ENCODE measurements around the gene JUN. TPM values are rescaled to one million over a fixed set of nuclear protein-coding genes. Genes with fewer than 3 reads are reported as not detected.

JUN gene
- total RNA-seq, 2 experiments from 2014 or later = 12.5 to 13.2 TPM

GRCh38 chr1:58749646-58750045 is 34.2 kb downstream of the JUN start:
- intact Hi-C loops (cut with micrococcal nuclease) = no loop called here
- ChIA-PET CTCF (no interaction called here), POLR2A (no interaction called here)
- Mint-ChIP-seq H3K27ac (no peak overlapping the region), H3K27me3 (peaks cover 4% of the 10 kb centered on the region), H3K9me3 (no peaks in the 10 kb centered on the region), H3K36me3 (no peaks in the 10 kb centered on the region), H3K4me1 (ENCODE audit: low read depth) (peaks cover 20% of the 10 kb centered on the region), H3K4me3 (no peak overlapping the region)
- no peak for DNase-seq

GRCh38 chr1:58748666-58749065 is 35.2 kb downstream of the JUN start:
- intact Hi-C loops (cut with micrococcal nuclease) = no loop called here
- CTCF ChIA-PET = no interaction called here
- no peak overlapping the region for H3K27ac Mint-ChIP-seq
- H3K9me3 Mint-ChIP-seq = no peaks in the 10 kb centered on the region
- POLR2A ChIA-PET = no interaction called here
- H3K4me1 Mint-ChIP-seq (ENCODE audit: low read depth) = peaks cover 10% of the 10 kb centered on the region
- H3K4me3 Mint-ChIP-seq = no peak overlapping the region
- no peaks in the 10 kb centered on the region for H3K36me3 Mint-ChIP-seq
- no peak for DNase-seq
- H3K27me3 Mint-ChIP-seq = peaks cover 4% of the 10 kb centered on the region

GRCh38 chr1:58746757-58747156 is 37.1 kb downstream of the JUN start:
- Mint-ChIP-seq H3K4me3 (no peak overlapping the region), H3K9me3 (no peaks in the 10 kb centered on the region), H3K27ac (no peak overlapping the region), H3K27me3 (peaks cover 4% of the 10 kb centered on the region), H3K36me3 (no peaks in the 10 kb centered on the region), H3K4me1 (ENCODE audit: low read depth) (no peaks in the 10 kb centered on the region)
- POLR2A ChIA-PET = no interaction called here
- intact Hi-C loops (cut with micrococcal nuclease) = no loop called here
- CTCF ChIA-PET = interaction anchor here (0.9 kb wide), 1 partner anchor 23 kb away, joined by 3 read pairs; no protein-coding TSS in a partner anchor
- DNase-seq = no peak

GRCh38 chr1:58746182-58746581 is 37.7 kb downstream of the JUN start:
- H3K9me3 Mint-ChIP-seq = no peaks in the 10 kb centered on the region
- CTCF ChIA-PET = no interaction called here
- H3K4me3 Mint-ChIP-seq = no peak overlapping the region
- no peaks in the 10 kb centered on the region for H3K4me1 Mint-ChIP-seq (ENCODE audit: low read depth)
- POLR2A ChIA-PET = no interaction called here
- H3K36me3 Mint-ChIP-seq = no peaks in the 10 kb centered on the region
- DNase-seq = no peak
- no peak overlapping the region for H3K27ac Mint-ChIP-seq
- H3K27me3 Mint-ChIP-seq = peaks cover 4% of the 10 kb centered on the region
- intact Hi-C loops (cut with micrococcal nuclease) = no loop called here

GRCh38 chr1:58745666-58746065 is 38.2 kb downstream of the JUN start:
- no peak overlapping the region for H3K4me3 Mint-ChIP-seq
- no peaks in the 10 kb centered on the region for H3K36me3 Mint-ChIP-seq
- no peak overlapping the region for H3K27ac Mint-ChIP-seq
- no peaks in the 10 kb centered on the region for H3K4me1 Mint-ChIP-seq (ENCODE audit: low read depth)
- no peaks in the 10 kb centered on the region for H3K9me3 Mint-ChIP-seq
- ChIA-PET CTCF (no interaction called here), POLR2A (no interaction called here)
- no peak for DNase-seq
- peaks cover 4% of the 10 kb centered on the region for H3K27me3 Mint-ChIP-seq
- intact Hi-C loops (cut with micrococcal nuclease) = no loop called here

GRCh38 chr1:58745117-58745516 is 38.7 kb downstream of the JUN start:
- Mint-ChIP-seq H3K36me3 (no peaks in the 10 kb centered on the region), H3K27ac (no peak overlapping the region), H3K27me3 (peaks cover 4% of the 10 kb centered on the region), H3K9me3 (no peaks in the 10 kb centered on the region), H3K4me3 (no peak overlapping the region), H3K4me1 (ENCODE audit: low read depth) (no peaks in the 10 kb centered on the region)
- DNase-seq = no peak
- CTCF ChIA-PET = no interaction called here
- intact Hi-C loops (cut with micrococcal nuclease) = no loop called here
- POLR2A ChIA-PET = no interaction called here

GRCh38 chr1:58741678-58742553 is 41.9 kb downstream of the JUN start:
- H3K27me3 Mint-ChIP-seq = peaks cover 4% of the 10 kb centered on the region

GRCh38 chr1:58739856-58740466 is 43.9 kb downstream of the JUN start:
- no peaks in the 10 kb centered on the region for H3K27me3 Mint-ChIP-seq
- ChIA-PET CTCF (interaction anchor here (0.6 to 8.3 kb wide), 9 partner anchors 14 to 1019 kb away, joined by 3 to 74 read pairs (median 4); no protein-coding TSS in a partner anchor), POLR2A (no interaction called here)
- intact Hi-C loops (cut with micrococcal nuclease) = loop anchor here (1.0 kb wide), 3 partner anchors 29 to 1019 kb away; no protein-coding TSS in a partner anchor
- no peak overlapping the region for H3K27ac Mint-ChIP-seq
- DNase-seq = no peak
- no peaks in the 10 kb centered on the region for H3K9me3 Mint-ChIP-seq
- H3K36me3 Mint-ChIP-seq = no peaks in the 10 kb centered on the region
- H3K4me1 Mint-ChIP-seq (ENCODE audit: low read depth) = no peaks in the 10 kb centered on the region
- no peak overlapping the region for H3K4me3 Mint-ChIP-seq

More at GRCh38 chr1:58741678-58742553, 41.9 kb downstream of the JUN start:
- Mint-ChIP-seq H3K9me3 (no peaks in the 10 kb centered on the region), H3K36me3 (no peaks in the 10 kb centered on the region), H3K4me1 (ENCODE audit: low read depth) (no peaks in the 10 kb centered on the region), H3K27ac (no peak overlapping the region), H3K4me3 (no peak overlapping the region)
- ChIA-PET CTCF (interaction anchor here (0.6 to 8.3 kb wide), 7 partner anchors 10 to 1017 kb away, joined by 3 to 74 read pairs (median 6); no protein-coding TSS in a partner anchor), POLR2A (no interaction called here)
- intact Hi-C loops (cut with micrococcal nuclease) = no loop called here
- DNase-seq = no peak

- H3K27ac Mint-ChIP-seq = no peak overlapping the region
- POLR2A ChIA-PET = no interaction called here
Measured at GRCh38 chr1:58738876-58739275, 45.0 kb downstream of the JUN start.

GRCh38 chr1:58735586-58735985 is 48.3 kb downstream of the JUN start:
- ChIA-PET CTCF (interaction anchor here (0.8 to 1.0 kb wide), 2 partner anchors 83 to 964 kb away, joined by 3 read pairs; no protein-coding TSS in a partner anchor), POLR2A (no interaction called here)
- Mint-ChIP-seq H3K27me3 (no peaks in the 10 kb centered on the region), H3K36me3 (no peaks in the 10 kb centered on the region), H3K4me1 (ENCODE audit: low read depth) (no peaks in the 10 kb centered on the region), H3K9me3 (no peaks in the 10 kb centered on the region), H3K4me3 (no peak overlapping the region), H3K27ac (no peak overlapping the region)
- intact Hi-C loops (cut with micrococcal nuclease) = no loop called here
- no peak for DNase-seq

More at GRCh38 chr1:58738876-58739275, 45.0 kb downstream of the JUN start:
- intact Hi-C loops (cut with micrococcal nuclease) = no loop called here
- Mint-ChIP-seq H3K4me1 (ENCODE audit: low read depth) (no peaks in the 10 kb centered on the region), H3K4me3 (no peak overlapping the region), H3K27me3 (no peaks in the 10 kb centered on the region), H3K36me3 (no peaks in the 10 kb centered on the region), H3K9me3 (no peaks in the 10 kb centered on the region)
- DNase-seq = no peak
- CTCF ChIA-PET = interaction anchor here (0.8 to 8.3 kb wide), 6 partner anchors 19 to 1020 kb away, joined by 3 to 74 read pairs (median 6); no protein-coding TSS in a partner anchor

GRCh38 chr1:58734630-58735029 is 49.2 kb downstream of the JUN start:
- no peak overlapping the region for H3K4me3 Mint-ChIP-seq
- intact Hi-C loops (cut with micrococcal nuclease) = no loop called here
- DNase-seq = no peak

GRCh38 chr1:58732087-58732775 is 51.6 kb downstream of the JUN start:
- POLR2A ChIA-PET = no interaction called here
- no peak for DNase-seq
- CTCF ChIA-PET = no interaction called here

More at GRCh38 chr1:58734630-58735029, 49.2 kb downstream of the JUN start:
- no peaks in the 10 kb centered on the region for H3K27me3 Mint-ChIP-seq
- no peak overlapping the region for H3K27ac Mint-ChIP-seq
- H3K36me3 Mint-ChIP-seq = no peaks in the 10 kb centered on the region
- CTCF ChIA-PET = no interaction called here
- H3K9me3 Mint-ChIP-seq = no peaks in the 10 kb centered on the region
- no peaks in the 10 kb centered on the region for H3K4me1 Mint-ChIP-seq (ENCODE audit: low read depth)
- POLR2A ChIA-PET = no interaction called here

More at GRCh38 chr1:58732087-58732775, 51.6 kb downstream of the JUN start:
- H3K27me3 Mint-ChIP-seq = no peaks in the 10 kb centered on the region
- intact Hi-C loops (cut with micrococcal nuclease) = no loop called here
- H3K4me3 Mint-ChIP-seq = no peak overlapping the region
- no peaks in the 10 kb centered on the region for H3K4me1 Mint-ChIP-seq (ENCODE audit: low read depth)
- no peaks in the 10 kb centered on the region for H3K36me3 Mint-ChIP-seq
- H3K9me3 Mint-ChIP-seq = no peaks in the 10 kb centered on the region
- no peak overlapping the region for H3K27ac Mint-ChIP-seq
